ENCODE measurements around the gene BRCC3.

BRCC3 gene

DNA sequence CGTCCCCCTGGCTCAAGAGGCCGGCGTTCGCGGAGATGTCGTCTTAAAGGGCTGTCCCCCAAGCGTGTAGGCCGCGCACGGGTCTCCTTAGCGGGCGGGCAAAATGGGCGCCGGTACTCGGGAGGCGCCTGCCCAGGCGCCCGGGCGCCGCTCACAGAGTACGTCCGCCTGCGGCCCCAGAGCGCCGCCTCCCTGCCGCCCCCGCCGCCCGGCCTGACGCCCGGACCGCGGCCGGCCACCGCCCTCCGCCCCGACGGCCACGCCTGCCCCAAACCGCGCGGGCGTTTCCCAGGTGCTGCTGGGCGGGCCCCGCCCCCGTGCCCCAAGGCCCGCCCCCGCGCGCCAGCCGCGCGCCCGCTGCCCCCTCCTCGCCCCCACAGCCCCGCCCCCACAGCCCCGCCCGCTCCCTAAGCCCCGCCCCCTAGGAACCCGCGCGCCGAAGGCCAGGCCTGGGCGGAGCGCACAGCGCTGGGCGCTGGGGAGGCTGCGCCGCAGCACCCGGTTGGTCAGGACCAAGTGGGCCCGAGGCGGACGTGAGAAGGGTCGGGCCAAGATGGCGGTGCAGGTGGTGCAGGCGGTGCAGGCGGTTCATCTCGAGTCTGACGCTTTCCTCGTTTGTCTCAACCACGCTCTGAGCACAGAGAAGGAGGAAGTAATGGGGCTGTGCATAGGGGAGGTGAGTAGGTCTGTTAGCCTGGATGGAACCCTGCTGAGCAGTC, at the start of gene BRCC3, which contains the start of the genes CMC4 and MTCP1:
TSS of gene BRCC3 (plus strand) at position 534 of the 719 bp plus-strand sequence. CDS start at position 554, 20 bp downstream.
TSS of gene CMC4 (minus strand) at position 162 of the 719 bp plus-strand sequence. CDS start 7,113 bp downstream, outside the sequence.
TSS of gene MTCP1 (minus strand) at position 162 of the 719 bp plus-strand sequence. CDS start 5,126 bp downstream, outside the sequence.
- no peak for DNase-seq (ENCODE audit: low read depth, low spot score)

DNA sequence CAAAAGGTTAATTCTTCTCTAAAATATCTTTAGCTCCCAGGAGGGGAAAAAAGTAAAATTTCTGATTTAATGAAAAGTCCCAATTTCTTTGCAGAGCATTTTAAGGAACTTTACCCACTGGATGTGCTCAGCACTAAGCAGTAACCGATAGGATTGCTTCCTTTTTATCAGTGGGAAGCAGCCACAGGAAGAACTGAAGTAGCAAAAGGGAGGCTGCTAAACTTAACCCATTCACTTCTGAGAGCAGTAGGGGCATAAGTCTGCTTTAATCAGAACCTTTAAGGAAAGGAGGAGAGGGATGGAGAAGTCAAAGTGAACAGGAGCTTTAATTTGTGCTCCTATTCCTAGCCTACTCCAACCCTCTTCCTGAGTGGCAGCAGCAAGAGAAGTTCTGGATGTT, 48.7 kb upstream of the BRCC3 start, which contains the start of gene F8:
TSS of gene F8 (minus strand) at position 139 of the 400 bp plus-strand sequence. CDS start 171 bp downstream, outside the sequence.
- DNase-seq (ENCODE audit: low read depth, low spot score) = no peak

DNA sequence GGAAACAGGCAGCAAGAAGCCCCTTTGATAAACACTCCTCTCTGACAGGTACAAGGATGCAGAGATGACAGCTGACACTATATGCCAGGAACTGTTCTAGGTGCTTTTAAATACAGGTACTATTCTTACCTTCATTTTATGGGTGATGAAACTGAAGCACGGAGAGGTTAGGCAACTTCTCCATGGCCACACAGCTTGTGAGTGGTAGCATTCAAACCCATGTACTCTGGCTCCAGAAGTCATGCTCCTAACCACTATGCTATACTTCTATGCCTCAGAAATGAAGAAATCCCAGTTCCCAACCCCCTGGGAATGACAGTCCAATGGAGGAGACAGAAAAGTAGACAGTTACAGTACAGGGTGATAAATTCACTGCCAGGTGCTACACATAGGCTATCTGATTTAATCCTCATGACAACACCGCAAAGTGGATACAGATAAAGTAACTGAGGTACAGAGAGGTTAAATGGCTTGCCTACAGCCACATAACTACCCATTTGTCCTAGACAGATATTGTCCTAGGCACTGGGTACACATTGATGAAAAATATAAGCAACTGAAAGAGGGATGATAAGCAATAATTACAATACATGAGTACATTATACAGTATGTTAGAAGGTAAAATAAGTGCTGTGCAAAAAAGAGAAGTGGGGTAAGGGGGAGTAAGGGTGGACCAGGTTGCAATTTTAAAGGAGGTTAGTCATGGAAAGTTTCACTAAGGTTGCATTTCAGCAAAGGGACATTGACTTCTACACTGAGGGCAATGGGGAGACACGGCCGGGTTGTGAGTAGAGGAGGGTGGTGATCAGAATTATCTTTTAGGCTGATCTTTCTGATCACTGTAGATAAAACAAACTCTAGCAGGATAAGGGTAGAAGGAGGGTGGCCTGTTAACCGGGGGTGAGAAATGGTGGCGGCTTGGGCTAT, 47.1 kb upstream of the BRCC3 start:
- DNase-seq (ENCODE audit: low read depth, low spot score) = no peak

DNA sequence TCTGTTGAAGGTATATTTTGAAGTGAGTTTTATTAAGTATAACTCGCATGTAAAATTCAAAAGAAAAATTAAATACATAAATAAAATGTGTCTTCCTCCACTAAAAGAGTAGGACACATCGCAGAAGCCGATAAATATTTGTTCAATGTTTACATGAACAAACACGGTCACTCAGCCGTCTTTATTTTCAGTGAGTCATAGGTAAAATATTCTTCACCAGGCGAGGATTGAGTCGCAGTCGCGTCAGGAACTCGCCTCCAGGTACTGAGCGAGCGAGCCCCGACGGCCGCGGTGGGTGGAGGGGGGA, 44.9 kb upstream of the BRCC3 start:
- DNase-seq (ENCODE audit: low read depth, low spot score) = no peak

DNA sequence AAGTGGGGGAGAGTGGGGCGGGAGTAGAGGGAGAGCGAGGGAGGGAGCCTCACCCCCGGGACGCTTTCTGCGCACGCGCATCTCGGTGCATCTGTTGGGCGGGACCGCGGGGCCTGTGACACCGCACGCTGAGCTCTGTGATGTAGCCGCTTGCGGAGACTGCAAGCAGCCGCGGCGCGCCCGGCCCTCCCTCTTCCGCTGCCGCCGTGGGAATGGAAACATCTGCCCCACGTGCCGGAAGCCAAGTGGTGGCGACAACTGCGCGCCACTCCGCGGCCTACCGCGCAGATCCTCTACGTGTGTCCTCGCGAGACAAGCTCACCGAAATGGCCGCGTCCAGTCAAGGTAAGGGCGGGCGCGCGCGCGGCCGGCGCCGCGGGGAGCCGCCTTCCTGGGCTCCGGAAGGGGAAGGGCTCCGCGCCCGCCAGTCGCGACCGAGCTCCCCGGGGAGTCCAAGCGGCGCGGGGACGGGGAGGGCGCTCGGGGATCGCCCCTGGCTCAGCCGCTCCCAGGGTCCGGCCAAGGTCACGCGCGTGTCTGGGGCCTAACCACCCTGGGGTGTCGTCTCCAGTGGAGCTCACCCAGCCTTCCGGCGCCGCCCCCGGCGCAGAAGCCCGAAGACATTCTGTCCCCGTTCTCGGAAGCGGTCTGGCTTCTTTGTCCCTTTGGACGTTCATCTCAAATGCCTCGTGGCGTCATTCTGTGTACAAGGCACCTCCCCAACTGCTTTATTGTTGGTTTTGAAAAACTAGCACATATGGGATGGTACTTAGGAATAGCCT, 44.4 kb upstream of the BRCC3 start, which contains the start of gene FUNDC2:
TSS of gene FUNDC2 (plus strand) at position 118 of the 782 bp plus-strand sequence. CDS start at position 213, 95 bp downstream.
- no peak for DNase-seq (ENCODE audit: low read depth, low spot score)

DNA sequence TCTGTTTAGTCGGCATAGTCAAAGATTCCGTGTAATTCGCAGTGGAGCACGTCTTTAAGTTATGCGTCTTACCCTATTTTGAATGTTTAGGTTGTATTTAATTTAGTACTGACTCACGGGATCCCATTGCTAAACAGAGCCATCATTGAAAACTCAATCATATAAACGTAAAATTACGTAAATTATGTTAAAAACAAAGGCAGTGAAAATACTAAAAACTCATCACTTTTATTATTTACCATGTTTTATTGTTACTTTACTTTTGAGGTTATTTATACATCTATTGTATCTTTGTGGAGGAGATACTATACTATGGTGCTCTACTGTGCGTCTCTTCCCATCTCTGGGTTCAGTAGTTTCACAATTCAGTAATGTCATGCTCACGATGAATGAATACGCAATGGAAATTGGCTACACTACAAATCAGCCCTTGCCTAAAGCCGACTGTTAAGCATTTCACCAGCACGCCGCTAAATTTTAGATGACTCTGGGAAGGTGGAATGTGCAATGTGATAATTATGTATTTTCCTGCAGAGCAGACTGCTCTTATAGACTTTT, 43.7 kb upstream of the BRCC3 start:
- no peak for DNase-seq (ENCODE audit: low read depth, low spot score)

DNA sequence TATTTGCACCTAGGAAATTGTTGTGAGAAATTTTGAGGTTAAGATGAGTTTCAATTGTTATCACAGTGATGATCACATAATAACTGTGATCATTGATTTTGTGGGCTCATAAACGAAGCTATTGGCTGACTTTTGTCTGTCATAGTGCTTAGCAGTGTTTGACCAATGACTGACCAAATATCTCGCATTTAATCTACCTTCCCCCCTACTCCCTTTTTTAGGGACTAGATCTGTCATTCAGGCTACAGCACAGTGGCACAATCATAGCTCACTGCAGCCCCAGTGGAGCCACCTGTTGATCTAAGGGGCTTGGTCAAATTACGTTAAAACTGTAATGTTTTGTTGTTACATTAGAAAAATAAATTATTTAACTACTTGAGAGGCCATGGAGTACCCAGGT, 43.2 kb upstream of the BRCC3 start:
- no peak for DNase-seq (ENCODE audit: low read depth, low spot score)

DNA sequence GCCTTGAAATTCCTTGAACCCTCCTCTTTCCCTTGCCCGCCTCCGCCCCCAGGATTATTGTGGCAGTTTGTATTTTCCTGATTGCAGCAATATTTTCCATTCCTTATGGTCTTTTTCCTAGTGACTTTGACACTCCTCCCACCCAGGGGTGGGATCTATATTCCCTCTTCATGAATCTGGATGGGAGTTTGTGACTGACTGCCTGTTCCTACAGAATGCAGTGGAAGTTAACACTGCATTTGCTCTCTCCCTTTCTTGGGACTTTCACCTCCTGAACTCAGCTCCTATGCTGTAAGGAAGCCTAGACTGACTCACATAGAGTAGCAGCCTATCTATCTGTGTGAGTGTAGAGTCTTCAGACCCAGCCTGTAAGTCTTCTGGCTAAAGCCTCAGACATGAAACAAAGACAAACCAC, 42.4 kb upstream of the BRCC3 start:
- no peak for DNase-seq (ENCODE audit: low read depth, low spot score)

DNA sequence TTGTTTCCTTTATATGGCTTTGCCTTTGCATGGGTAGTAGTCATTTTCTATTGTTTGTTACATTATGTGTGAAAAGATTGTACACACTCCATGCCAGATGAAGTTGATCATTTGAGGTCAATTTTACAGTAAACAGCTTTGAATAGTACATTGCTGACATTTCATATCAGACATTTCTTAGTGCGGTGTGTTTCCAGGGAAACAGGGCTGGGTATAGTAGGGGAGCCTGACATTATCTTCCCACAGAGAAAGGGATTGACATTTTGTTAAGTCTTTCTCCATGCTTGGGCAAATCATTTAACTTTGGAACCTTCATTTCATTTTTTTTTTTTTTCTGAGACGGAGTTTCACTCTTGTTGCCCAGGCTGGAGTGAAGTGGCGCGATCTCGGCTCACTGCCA, 39.7 kb upstream of the BRCC3 start:
- DNase-seq (ENCODE audit: low read depth, low spot score) = no peak

DNA sequence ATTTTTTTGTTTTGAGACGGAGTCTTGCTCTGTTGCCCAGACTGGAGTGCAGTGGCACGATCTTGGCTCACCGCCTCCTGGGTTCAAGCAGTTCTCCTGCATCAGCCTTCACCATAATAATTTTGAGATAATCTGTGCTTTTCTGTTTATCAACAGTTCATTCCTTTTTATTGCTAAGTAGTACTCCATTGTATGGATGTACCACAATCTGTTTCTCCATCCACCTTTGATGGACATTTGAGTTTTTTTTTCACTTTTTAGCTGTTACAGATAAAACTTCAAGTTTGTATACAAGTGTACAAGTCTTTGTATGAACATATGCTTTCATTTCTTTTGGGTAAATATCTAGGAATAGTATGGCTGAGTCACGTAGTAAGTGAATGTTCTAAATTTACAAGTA, 35.6 kb upstream of the BRCC3 start:
- no peak for DNase-seq (ENCODE audit: low read depth, low spot score)

DNA sequence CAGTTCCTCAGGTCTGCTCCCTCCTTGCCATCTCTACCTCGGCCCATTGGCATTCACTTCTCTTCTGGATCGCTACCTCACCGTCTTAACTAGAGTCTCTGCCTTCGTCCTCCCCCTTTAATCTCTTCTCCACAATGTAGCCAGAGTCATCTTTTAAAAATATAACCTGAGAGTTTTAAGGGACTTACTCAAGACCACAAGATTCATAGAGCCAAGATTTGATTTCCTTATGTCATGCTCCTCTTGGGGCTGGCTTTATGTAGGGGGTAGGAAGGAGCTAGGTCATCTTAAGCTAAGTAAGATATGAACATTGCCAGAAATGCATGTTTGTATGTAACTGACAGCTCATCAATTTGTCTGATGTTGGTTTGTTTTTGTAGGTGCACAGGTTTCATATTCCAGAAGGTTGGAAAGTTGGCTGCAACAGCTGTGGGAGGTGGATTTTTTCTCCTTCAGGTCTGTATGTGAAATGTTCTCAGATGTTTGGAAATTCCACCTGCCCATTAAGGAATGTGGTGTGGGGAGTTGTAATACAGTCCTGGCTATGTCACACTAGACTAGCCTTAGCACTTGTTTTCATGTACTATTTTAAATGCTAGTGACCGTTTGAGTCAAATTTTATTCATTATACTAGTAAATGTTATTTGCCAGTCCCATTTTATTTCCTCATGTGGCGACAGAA, 25.0 kb upstream of the BRCC3 start:
- no peak for DNase-seq (ENCODE audit: low read depth, low spot score)

DNA sequence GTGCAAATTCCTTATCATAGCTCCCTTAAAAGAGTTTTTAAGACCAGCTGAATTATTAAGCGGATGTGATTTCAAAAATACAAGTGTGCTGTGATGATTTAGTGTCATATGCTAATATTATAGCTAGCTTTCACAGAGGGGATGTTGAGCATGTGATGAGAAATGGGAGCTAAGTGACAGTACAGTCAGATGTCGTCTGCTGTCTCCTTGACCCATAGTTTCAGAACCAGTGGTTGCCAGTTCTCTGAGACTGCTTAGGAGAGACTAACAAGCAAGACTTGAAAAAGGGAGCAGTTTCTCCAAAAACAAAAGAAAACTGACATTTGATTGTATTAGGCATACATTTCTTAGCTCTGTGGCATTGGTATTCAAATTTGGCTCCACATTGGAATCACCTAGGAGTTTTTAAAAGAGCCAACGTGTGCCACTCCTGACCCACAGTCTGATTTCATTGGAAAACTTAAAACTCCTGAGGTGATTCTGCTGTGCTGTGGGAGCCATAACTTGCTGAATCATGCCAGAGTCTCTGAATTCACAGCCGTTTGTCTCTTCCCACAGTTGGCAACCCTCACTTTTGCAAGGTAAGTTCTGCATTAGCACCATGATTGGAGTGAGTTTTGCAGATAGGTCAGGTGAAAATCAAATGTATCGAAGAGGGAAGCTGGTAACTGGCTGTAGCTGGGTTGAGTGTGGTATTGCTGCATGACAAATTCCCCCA, 24.3 kb upstream of the BRCC3 start:
- DNase-seq (ENCODE audit: low read depth, low spot score) = no peak

DNA sequence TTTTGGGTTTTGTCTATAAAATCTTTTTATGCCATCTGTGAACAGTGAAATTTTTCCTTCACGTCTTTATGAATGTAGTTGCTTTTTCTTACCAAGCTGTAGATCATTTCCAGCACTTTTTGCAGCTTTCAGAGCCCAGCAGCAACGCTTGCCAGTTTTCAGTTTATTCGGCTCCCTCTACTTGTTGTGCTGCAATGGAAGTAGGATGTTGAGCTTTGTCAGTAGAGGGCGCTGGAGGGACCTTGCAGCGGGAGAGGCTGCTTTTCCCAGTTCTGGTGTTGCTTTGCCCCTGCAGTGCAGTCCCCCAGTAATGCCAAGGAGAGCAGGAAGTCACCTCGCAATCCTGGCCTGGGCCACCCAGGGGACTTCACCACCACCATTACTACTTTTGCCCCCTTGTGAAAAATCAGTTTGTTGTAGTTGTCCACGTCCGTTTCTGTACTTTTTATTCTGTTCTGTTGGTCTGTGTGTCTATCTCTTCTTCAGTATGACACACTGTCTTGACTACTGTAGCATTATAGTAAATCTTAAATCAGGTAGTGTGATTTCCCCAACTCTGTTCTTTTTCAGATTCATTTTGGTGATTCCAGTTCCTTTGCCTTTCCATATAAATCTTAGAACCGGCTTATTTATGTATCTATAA, 22.2 kb upstream of the BRCC3 start:
- no peak for DNase-seq (ENCODE audit: low read depth, low spot score)

DNA sequence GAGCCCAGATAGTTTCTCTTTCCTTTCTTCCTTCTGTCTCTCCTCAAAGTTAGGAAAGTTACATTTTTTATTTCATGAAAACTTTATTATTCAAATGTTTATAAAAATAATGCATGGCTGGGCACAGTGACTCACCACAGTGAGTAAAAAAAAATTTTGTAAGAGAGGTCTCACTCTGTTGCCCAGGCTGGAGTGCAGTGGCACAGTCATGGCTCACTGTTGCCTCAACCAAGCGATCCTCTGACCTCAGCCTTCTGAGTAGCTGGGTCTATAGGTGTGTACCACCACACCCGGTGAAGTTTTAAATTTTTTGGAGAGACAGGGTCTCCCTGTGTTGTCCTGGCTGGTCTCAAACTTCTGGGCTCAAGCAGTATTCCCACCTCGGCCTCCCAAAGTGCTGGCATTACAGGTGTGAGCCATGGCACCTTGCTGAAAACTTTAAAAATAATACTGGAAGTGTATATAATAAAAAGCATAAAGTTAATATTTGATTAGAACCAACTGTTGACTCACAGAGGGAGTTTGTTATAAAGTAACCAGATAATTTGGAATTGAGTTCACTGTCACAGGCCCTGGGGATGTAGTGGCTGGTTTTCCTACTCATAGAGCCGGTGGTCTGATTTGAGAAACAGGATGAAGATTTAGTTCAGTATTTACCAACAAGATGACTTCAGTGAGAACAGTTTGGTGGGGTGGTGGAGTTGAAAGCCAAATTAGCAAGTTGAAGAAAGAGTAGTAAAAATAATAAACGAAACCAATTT, 18.4 kb upstream of the BRCC3 start:
- DNase-seq (ENCODE audit: low read depth, low spot score) = no peak

DNA sequence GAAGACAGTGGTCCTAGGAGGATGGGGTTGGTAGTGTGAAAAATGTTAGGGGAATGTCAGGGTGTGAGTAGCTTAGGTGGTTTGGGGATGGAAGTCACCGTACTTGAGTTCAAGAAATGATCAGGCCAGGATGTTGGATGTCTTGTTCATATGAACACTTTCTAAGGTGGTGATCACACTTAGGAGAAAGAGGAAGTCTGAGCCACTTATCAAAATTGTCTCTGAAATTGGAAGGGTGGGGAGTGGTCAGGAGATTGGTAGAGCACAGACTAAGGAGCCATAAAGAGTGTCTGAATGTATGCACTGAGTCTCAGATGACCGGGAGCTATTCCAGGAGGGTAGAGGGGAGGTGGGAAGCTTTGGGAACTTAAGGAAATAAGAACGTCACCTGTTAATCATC, 17.7 kb upstream of the BRCC3 start:
- no peak for DNase-seq (ENCODE audit: low read depth, low spot score)

DNA sequence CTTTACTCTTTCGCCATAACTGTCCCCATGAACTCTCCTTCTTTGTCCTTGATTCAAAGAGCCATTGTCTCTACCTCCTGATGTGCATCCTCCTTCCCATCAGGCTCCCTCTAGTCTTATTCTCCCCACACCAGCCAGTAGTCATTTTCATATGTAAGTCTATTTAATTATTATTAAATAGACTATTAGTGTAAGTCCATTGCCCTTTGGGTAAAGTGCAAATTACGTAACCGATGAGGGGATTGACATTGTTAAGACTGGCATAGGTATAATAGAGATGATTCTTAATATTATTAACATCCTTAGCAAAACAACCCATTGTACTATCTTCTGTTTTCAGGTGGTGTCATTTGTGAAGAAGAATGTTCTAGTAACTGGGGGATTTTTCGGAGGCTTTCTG, 17.1 kb upstream of the BRCC3 start:
- no peak for DNase-seq (ENCODE audit: low read depth, low spot score)

DNA sequence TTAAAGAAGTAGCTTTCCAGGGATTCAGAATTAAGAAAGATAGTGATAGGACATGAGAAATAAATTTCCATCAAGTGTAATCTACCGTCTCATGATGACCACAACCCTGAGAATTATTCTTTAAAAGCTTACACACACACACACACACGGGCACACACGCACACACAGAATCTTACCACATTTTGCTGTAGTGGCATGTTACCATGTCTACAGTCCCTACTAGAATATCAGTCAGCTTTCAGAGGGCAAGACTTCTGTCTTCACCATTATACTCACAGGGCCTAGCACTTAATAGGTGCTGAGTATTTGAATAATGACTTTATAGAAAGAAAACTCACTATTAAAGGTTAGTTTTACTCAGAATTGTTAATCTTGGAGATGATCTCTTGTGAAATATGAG, 15.8 kb upstream of the BRCC3 start:
- no peak for DNase-seq (ENCODE audit: low read depth, low spot score)

DNA sequence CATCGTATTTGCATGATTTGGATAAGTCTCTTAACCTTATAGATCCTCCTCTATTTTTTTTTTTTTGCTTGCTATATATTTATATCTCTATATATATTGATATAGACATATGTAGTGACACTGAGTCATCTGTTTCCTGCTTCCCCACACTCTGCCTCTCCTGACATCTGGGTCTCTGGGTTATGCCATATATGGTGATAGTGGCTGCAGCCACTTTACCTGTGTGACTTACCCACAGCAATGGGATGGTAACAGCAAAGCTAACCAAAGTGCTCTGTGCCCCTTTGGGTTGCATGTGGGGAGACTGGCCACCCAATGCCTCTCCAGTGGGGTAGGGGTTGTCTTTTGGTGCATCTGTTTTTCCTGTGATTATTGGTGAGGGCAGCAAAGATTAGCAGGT, 14.8 kb upstream of the BRCC3 start:
- DNase-seq (ENCODE audit: low read depth, low spot score) = no peak
